NK-92 (cell line): ENCODE data around the gene CFAP45.
"Not testable (repeated sequence)": the region's sequence is repeated elsewhere in the genome, so short reads cannot be mapped to it uniquely, and the experiment has no call there.

ENCODE experiments used
- DNase-seq: peaks from one replicate; lab custom pipeline; 2025; ENCODE audit not compliant: unreplicated experiment; lab: John Stamatoyannopoulos, UW

The CFAP45 gene

DNA sequence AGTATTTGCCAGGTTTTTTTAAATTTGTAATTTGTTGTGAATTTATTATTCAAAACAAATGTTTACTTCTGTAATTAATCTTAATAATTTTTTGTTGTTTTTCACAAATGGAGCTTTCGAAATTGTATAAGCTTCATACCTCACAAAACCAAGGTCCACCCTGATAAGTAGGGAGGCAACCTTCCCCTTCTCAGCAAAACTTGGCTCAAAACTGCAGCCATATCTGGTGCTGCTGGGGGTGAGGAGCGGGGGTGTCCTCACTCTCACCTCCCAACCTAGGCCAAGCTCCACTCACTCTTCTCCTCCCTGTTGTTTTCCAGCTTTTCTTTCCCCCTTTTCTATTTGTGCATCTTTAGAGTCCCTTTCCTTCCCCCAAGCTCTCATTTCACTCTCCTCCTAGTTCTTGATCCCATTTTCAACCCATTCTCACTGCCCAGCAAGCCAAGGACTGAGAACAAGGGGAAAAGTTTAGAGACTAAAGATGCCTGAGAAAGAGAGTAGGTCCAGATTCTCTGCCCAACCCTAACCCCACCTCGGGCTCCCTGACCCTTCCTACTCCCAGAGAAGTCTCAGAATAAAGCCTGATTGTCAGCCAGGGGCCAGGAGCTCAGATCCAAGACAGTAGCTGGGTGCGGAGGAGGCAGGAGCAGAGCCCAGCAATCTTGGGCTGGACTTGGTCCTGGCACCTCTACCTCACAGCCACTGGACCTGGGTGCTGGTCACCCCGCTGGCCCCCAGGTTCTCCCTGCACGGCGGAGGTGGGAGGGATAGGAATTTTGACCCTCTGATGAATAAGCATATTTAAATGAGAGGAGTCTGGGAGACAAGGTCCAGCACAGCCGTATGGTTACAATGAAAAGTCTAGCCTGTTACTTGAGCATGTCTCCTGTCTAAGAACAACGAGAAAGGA, 8.3 kb upstream of the CFAP45 start:
- no peak for DNase-seq

DNA sequence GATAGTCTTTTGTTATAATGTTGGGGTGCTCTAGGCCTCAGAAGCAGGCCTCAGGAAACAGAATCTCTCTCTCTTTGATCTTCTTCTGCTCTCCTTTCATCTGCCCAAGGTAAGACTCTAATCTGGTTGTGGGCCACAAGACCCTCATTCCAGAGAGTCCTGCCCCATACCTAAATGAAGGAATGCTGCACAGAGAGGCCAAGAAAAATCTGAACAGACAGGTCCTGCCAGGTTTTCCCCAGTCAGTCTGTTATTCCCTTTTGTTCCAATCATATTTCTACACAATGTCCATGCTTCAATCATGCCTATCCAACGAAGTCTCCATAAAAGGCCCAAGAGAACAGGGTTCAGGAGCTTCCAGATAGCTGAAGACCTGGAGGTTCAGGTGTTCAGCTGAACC, 7.0 kb upstream of the CFAP45 start:
- no peak for DNase-seq

DNA sequence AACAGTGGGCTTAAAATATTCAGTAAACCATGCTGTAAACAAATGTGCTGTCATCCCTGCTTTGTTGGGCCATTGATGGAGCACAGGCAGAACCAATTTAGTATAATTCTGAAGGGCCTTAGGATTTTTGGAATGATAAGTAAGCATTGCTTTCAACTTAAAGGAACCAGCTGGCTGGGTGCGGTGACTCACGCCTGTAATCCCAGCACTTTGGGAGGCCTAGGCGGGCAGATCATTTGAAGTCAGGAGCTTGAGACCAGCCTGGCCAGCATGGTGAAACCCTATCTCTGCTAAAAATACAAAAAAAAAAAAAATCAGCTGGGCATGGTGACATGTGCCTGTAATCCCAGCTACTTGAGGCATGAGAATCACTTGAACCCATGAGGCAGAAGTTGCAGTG, 4.1 kb upstream of the CFAP45 start:
- not testable (repeated sequence) for DNase-seq

DNA sequence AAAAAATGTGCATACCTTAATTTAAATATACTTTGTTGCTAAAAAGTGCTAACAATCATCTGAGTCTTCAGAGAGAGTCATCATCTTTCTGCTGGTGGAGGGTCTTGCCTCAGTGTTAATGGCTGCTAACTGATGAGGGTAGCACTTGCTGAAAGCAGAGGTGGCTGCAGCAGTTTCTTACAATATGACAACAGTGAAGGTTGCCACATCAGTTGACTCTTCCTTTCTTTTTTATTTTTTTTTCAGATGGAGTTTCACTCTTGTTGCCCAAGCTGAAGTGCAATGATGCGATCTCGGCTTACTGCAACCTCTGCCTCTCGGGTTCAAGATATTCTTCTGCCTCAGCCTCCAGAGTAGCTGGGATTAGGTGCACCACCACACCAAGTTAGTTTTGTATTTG, 2.6 kb upstream of the CFAP45 start:
- no peak for DNase-seq

DNA sequence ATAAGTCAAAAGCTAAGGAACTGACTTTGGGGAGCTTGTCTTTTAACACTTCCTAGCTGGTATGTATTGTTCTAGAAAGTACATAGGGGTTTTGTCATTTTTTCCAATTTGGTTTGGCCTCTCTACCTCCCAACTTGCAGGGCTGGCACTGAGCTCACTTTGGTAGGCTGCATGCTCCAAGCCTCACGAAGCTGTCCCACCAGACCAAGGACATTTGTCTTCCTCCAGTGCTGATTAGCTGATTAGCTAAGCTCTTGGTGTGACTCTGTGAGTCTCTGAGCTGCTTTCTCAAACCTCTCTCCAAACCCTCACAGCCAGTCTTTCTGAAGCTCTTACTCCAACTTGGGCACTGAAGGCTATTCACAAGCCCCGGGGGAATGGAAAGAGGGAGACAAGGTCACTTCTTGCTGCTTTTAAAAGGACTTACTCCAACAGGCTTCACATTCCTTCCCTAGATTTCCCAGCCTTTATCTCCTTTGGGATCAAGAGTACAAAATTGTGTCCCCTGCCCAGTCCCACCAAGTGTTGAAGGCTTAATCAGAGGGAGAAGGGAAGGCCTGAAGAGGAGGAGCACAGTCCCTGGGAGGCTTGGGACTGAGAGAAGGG, 893 bp upstream of the CFAP45 start:
- no peak for DNase-seq

DNA sequence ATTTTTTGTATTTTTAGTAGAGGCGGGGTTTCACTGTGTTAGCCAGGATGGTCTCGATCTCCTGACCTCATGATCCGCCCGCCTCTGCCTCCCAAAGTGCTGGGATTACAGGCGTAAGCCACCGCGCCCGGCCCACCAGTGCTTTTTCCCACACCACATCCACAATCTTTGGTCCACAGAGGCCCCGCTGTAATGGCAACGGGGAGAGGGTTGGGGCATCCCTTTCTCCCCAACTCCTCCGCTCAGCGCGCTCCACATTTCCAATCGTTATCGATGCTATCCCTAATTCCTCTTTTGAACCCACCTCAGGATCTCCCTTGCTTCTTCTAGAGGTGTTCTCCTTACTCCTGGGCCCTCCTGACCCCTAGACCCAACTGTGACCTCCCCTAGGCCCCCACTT, 331 bp downstream of the CFAP45 start:
- DNase-seq: not testable (repeated sequence)

DNA sequence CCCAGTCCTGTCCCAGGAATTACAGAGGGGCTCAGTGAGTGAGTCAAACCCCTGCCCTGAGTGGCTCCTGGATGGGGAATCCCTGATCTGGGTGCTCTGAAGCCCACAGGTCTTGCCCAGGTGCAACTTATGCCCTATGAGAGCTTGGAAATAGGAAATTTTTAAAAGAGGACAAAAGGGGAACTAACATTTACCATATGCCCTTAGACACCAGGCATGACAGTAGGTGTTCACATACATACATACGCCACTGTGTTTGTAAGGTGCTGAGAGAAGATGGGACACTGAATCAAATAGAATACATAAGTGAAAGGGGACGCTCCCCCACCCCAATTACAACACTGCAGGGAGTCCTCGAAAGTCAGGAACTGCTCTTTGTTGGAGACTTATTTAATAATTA, 1.4 kb downstream of the CFAP45 start:
- DNase-seq: no peak

DNA sequence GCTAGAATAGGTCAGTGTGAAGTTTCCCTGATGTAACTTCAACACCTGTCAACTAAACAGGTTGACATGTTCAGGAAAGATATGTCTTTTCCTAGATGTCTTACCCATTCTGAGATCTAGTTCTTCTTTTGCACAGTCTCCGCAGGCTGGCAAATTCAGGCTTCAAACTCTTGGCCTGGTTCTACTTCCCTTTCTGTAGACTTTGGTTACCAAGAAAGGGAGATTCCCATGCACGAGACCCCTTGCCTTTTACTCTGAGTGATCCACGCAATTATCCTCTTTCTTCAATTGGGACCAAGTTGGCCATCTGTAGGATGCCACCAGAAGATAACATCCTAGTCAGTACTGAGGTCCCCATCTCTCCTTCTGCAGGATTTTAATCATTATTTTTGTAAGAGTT, 2.0 kb downstream of the CFAP45 start:
- no peak for DNase-seq

DNA sequence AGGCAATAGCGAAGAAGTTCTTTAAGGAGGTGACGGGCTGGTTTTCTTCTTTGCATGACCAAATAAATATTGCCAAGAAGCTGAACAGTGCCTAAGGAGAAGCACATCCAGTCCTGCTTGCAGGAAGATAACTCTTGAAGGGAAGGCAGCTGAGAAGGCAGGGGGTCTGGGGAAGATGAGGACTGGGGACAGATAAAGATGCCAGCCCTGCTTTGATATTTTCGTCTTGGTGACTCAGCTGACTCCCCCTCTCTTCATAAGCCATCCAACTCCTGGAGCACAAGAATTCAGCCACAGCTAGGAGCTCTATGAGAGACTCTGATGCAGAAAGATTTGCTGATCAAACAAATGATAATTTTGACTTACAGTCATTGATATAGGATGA, 3.4 kb downstream of the CFAP45 start:
- no peak for DNase-seq

DNA sequence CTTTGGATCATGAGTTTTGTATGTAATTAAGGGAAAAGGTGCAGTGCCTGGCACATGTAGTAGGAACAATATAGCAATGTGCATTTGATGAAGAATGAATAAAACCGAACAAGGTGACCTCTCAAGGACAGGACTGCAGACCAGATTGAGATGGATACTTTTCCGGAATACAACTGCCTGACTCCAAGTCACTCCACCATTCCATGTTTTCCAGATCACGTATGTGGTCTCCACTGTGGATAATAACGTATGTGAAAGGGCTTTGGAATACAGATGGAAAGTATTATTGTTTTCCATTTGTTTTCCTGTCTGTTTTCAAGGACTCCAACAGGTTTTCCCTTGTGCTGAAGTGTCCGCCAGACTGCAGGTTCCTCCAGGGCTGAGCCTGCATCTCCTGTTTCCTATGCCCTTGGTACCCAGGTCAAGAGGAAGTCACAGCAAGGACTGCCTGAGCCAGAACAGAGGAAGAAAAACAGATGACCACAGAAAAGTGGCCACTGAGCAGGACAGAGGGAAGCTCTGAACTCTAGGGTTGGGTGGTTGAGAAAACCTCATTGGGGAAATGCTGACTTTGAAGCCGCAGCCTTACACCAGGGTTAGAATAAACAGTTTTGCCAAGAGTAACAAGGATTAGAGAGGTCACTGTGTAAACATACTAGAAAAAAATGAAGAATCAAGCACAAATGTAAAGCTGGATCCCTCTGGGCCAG, 4.0 kb downstream of the CFAP45 start:
- DNase-seq: no peak

DNA sequence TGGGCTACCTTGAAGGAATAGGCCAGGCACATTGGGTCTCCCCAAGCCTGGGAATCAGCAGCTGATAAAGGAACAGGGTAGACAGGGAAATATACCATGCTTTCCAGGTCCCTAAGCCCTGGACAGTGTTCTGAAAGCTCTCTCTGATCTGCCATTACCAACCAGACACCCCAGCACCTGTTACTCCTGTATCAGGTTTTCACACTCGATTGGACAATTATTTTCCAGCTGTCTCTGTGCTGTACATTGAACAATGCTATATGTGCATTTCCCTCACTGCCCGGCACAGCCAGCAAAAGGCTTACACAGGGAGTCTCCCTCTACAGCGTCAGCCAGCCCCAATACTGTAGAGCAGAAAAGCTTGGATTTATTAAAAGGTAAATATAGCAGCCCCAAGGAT, 4.7 kb downstream of the CFAP45 start:
- no peak for DNase-seq

DNA sequence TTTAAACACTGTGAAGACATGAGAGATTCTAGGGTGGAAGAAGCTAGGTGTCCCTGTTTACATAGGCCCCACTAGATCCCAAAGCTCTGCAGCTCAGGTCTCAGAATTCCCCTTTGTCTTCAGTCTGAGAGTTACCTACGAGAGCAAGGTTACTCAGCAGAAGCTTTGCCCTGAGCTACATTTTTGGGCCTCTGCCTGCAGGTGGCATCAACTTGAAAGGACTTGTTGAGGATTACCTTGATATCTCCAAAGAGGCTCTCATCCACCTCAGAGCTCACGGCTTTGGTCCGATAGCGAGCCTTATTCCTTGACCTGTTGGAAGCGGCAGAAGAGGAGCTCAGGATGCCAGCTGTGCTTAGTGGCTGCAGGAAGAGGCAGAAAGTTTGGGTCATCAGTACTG, 7.0 kb downstream of the CFAP45 start:
- no peak for DNase-seq

DNA sequence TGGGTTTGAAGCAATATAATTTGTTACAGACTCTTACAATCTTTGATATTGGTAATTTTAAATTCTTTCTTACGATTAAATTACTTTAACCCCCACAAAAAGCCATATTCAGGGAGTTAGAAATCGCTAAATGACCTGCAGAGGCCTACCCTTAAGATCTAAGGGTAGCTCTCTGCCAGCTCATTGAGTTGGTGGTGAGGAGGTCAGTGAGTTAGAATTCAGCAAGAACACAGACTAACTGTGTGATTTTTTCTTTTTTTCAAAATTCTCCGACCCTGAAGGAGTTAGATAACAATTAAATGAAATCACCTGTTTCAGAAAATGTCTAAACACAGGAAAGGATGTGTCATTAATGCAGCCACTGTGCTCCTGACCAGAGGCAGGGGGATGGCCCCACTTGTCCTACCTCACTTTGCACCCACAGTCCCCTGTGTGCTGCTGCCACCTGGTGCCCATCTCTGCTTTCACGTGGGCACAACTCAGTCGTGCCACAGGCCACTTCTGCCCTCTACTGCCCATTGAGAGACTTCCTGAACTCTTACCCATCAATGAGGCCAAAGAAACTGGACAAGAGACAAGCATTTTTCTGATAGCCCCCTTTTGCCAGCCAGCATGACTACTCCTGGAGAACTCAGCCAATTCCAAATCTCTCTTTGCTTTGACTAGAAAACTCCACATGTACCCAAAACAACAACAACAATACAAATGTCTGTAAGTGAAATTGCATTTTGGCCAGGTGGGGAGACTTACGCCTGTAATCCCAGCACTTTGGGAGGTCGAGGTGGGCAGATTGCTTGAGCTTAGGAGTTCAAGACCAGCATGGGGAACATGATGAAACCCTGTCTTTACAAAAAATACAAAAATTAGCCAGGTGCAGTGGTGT, 8.4 kb downstream of the CFAP45 start:
- no peak for DNase-seq

DNA sequence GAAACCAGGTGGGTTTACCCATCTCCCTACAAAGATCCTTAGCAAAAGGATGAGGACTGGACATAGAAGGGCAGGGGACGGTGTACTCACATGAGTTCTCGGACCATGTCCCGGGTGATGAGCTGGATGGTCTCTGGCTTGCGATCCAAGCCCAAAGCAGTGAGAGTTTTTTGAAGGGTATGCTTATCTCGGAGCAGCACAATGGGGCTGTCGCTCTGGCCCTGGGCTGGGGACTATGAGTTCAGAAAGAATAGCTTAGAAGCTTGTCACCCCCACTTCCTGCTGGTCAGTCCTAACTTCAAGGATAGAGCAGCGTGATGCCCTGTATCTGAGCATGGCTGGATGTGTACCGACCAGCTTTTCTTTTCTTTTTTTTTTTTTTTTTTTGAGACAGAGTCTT, 9.6 kb downstream of the CFAP45 start:
- DNase-seq: no peak

DNA sequence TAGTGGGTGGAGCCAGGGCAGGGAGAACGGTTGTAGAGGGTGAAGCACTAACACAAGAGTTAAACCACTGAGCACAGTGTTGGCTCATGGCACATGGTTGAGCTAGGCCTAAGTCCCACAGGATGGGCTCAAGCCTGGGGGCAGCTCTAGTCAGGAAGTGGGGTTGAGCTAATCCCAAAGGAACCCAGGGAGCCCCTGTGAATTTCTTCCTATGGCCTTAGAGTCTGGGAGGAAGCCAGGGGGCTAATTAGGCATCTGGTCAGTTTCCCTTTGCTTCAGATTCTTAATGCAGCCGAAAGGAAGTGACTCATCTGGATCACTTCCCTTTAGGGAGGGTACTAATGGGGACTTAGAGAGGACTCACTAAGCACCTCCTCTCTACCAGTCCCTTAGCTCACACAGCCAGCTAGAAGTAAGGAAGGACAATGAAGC, 10.1 kb downstream of the CFAP45 start:
- DNase-seq: no peak

DNA sequence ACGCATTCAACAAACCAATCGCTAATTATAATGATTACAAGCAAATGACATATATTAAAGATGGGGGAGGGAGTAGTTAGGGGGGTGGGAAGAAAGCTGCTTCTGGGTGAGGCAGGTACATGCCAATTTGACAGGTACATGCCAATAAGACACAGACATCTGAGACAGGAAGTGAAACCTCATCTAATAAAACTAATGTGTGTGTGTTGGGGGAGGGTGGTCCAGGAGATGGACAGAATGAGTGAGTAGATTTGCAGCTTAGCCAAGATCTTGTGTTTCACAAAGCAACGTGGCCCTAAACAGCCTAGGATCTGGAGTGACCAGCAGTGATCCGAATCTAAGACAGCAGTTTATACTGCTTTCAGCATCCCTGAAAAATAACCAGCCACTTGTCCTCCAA, 10.8 kb downstream of the CFAP45 start:
- DNase-seq: no peak

DNA sequence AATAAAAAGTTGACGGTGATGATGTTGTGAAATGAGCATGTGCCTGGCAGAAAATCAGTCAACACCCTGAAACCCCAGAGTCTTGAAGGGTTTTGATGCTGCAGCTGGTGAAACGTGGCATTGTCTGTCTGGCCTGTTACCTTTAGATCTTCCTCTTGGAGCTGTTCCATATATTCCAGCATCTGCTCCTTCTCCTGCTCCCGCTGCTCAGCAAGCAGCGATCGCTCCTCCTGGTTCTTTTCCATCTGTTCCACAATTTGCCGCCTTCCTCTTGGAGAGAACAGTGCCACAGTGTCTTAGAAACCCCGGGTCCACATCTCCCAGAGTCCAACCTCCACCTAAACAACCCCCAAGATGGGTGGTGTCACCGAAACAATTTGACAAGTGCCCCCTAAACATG, 15.7 kb downstream of the CFAP45 start:
- no peak for DNase-seq

DNA sequence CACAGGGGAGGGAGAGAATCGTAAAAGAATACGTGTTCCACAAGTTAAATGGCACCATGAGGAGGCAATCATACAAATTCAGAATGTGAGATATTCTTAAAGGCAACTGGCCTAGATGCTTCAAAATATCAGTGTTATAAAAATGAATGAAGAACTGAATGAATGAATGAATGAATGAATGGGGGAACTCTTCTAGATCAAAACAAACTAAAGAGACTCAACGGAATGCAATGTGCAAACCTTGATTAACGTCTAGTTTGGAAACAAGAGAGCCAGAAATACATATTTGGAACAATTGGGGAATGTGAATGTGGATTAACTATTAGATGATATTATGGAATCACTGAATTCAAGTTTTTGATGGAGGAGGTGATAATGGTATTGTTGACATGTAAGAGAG, 16.8 kb downstream of the CFAP45 start:
- no peak for DNase-seq

DNA sequence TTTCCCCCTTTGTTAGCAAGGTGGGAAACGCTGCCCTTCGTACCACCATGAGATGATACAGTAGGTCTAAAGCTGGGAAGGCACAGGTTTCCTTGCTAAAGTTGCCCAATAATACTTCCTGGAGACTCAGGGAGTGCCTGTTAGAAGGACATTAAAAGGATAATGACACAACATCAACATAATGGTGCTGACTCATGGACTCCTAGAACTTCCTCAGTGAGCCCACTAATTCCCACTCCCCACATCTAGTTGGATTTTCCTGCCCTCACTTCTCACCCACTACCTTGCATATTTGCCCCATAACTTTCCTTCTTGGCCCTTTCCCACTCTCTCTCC, 17.5 kb downstream of the CFAP45 start:
- no peak for DNase-seq

DNA sequence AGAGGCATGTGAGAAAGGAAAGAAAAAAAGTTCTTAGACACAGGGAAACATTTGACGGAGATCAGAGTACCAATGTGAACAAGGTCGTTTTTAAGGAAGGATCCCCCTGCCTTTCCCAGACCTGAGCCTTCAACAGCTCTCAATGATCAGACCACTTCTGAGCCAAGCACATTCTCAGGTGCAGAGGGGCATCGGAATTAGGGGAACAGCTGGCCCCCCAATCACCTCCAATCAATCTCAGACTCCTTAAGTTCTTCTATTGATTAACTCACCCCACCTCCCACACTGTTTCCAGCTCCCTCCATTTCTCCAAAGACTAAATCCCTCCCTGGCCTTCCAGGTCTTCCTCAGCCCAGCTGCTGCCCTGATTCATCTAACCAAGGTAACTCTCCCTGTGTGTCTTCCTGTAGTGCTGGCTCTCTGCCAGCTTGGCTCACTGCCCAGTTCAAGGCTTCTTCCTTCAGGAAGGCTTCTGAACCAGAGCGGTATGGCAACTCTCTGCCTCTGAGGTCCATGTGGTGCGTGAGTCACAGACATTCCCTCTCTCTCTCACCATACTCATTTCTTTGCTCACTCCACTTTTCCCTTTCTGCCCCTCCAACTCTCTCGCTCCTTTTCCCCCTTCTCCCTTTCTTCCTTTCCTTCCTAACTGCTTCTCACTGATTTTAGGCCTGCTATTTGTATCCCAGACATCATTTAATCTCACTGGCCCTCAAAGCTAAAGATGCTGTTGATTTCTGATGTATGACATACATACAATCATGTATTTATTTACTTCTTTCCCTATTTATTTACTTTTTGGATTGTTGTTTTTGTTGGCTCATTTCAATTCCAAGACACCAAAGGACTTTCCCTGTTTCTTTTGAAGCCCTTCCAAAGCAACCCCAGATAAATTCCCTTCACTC, 18.1 kb downstream of the CFAP45 start:
- no peak for DNase-seq
